HG02938 (cell line): ENCODE measurements around the gene ADPRS.

Source experiments
- ATAC-seq: cut with Tn5 transposase; IDR thresholded peaks from one replicate; pipeline ENCODE4 v1.9.1; 2021; ENCODE audit warnings: mild to moderate bottlenecking, moderate library complexity; ENCODE audit not compliant: unreplicated experiment

The ADPRS gene

DNA sequence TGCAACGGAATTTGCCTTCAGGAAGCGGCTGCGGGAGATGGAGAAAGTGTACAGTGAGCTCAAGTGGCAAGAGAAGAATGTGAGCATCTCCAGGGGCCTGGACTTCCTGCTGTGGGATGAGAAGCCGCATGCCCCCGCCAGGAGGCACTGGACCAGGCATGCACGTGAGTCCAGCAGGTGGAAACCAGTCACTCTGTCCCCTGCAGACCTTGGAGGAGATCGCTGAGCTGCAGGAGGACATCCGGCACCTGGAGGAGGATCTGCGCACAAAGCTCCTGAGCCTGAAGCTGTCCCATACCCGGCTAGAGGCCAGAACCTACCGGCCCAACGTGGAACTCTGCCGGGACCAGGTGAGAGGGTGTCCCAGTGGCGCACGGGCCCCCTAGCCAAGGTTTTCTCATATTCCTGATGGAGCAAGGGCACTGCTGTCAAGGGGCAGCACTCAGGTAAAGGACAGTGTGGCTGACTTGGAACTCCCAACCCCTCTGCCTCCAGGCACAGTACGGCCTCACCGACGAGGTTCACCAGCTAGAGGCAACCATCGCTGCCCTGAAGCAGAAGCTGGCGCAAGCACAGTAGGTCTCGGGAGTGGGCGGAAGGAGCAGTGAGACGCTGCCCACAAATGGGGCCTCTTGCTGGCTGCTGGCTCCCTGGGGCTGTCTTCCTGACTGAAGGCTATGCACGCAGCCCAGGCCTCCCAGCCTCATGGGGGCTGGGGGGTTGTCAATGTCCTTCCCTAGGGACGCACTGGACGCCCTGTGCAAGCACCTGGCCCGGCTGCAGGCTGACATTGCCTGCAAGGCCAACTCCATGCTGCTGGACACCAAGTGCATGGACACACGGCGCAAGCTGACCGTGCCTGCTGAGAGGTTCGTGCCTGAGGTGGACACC lies 1.2 kb upstream of the ADPRS start:
- no peak for ATAC-seq

DNA sequence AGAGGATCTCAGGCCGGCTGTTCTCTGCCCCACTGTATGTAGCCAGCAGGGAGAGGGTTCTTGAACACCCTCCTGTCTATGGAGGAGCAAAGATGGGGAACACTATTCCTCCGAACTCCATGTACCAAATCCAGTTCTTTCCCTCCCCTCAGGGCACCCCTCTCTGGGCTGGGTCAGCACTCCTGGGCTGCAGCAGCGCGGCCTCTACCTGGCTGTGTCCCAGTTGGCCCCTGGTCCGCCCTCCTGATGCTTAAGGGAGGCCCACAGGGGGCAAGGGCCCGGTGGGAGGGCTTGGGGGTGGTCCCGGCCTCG lies 471 bp upstream of the ADPRS start:
- no peak for ATAC-seq

DNA sequence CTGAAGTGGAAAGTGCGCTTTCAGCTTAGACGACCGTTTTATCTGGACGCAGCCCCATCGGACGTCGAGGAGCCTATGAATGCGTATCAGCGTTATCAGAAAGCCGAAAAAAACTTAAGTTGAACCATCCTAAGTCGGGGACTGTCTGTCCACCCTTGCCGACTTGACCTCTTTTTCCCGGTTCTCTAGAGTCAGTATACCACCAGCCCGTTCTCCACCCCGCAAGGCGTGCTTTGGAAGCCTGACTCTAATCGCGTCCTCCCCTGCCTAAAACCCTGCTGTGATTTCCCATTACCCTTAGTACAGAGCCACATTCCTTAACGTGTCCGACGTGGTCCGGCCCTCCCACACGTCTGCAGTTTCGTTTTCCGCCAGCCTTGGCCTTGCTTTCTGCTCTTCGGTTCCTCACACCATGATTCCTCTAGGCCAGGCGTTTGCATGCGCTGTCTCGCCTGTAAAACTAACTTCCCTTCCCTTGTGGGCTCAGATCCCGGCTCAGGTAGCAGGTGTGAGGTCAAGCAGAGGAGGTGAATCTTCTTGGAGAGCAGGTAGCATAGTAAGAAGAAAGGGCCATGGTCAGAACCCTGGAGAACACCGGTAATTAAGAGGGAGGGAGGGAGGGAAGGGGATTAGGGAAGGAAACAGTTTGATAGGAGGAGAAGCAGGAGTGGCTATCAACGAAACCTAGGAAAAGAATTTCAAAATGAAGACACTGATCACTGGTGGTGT lies 865 bp downstream of the ADPRS start:
- ATAC-seq = no peak

DNA sequence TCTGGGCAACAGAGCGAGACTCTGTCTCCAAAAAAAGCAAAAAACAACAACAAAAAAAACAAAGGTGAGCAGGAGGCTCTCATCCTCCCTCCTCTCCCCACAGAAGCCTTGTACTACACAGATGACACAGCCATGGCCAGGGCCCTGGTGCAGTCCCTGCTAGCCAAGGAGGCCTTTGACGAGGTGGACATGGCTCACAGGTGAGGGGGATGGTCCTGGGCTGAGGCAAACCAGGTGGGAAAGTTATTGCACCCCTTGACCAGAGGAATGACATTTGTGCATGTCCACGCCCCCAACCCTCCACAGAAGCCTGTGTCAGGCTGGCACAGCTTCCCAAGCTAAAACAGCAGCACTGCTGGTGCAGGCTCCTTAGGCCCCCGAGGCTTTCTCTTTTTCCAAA lies 2.4 kb downstream of the ADPRS start:
- ATAC-seq = no peak

DNA sequence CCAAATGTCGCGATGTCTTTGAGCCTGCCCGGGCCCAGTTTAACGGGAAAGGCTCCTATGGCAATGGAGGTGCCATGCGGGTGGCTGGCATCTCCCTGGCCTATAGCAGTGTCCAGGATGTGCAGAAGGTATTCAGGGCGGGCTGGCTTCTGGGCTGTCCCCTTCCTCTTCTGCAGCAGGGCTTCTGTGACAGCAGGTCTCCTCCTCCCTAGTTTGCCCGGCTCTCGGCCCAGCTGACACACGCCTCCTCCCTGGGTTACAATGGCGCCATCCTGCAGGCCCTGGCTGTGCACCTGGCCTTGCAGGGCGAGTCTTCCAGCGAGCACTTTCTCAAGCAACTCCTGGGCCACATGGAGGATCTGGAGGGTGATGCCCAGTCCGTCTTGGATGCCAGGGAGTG lies 3.0 kb downstream of the ADPRS start:
- no peak for ATAC-seq

DNA sequence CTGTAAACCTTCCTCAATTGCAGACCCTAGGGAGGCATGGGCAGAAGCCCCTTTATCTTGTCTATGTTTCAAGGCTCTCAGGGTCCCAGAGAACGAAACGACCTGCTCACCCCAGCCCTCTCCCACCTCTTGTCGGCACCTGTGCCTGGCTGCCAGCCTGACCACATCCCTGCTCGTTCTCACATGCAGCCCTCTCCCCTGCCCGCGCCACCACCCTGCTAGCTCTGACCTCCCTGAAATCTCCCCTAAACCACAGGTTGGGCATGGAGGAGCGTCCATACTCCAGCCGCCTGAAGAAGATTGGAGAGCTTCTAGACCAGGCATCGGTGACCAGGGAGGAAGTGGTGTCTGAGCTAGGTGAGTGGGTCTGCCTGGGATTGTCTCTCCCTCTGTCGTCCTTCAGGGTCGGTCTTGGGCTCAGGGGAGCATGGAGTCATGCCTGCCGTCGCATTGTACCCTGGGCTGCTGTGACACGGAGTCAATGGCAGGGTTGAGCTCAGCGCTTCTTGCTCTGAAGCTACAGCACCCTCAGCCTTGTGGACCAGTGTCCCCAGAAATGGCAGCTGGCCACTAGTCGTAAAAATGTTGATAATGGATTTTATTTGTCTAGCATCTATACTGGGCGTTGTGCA lies 3.6 kb downstream of the ADPRS start:
- ATAC-seq = no peak

DNA sequence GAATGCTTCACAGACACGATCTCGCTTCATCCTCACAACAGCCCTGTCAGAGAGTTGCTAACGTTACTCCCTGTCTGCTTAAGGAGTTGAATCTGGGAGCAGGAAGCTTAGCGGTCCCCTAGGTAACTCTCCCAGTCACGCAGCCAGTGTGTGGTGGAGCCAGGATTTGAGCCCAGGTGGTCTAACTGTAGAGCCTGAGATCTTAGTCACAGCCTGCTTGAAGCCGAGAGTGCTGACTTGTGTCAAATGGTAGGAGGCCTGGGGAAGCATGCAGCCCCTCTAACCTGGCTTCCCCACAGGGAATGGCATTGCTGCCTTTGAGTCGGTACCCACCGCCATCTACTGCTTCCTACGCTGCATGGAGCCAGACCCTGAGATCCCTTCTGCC lies 4.1 kb downstream of the ADPRS start:
- ATAC-seq = no peak

DNA sequence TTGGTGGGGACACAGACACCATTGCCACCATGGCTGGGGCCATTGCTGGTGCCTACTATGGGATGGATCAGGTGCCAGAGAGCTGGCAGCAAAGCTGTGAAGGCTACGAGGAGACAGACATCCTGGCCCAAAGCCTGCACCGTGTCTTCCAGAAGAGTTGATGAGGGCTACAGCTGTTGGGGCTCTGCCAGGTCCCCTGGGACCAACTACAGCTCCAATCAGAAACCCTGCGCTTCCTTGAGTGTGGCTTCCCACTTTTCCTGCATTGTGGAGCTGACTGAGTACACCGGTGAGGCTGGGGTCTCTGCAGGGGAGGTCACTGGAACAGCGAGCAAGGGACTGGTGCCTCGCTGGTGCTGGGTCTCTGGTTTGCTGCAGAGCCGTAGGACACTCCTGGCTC lies 4.5 kb downstream of the ADPRS start:
- no peak for ATAC-seq

DNA sequence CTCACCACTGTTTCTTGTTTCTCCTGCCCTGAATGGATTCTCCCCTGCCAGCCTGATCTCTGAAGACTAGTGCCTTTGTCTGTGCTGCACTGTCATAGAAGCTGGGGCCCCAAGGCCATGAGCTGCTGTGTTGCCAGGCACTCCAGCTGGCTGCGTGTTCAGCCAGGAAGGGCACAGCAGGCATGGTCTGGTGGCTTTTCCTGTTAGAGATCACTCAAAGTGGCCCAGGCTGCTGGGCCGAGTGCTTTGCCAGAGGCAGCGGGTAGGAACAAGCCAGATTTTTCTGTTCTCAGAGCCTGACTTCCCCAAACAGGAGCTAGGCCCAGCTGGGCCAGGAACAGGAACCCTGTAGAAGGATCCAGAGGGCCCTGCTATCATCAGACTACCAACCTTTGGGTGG lies 5.2 kb downstream of the ADPRS start:
- no peak for ATAC-seq

DNA sequence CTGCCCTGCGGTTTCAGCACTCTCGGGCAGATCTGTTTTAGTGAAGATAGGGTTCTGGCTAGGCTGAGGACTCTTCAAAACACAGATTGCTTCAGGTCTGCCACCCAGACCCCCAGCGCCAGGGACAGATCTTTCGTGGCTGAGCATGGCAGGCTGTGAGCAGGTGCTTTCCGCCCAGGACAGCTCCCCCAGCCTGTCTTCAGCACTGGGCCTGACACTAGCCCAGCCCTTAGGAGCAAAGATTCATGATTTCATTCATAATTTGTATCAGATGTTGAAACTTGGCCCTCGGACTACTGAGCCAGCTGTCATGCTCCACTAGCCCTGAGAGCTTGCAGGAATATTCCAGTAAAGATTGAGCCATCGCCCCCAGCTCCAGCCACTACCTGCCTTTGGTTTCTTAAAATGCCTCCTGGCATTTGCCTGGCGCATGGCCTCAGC lies 5.9 kb downstream of the ADPRS start:
- ATAC-seq = no peak

DNA sequence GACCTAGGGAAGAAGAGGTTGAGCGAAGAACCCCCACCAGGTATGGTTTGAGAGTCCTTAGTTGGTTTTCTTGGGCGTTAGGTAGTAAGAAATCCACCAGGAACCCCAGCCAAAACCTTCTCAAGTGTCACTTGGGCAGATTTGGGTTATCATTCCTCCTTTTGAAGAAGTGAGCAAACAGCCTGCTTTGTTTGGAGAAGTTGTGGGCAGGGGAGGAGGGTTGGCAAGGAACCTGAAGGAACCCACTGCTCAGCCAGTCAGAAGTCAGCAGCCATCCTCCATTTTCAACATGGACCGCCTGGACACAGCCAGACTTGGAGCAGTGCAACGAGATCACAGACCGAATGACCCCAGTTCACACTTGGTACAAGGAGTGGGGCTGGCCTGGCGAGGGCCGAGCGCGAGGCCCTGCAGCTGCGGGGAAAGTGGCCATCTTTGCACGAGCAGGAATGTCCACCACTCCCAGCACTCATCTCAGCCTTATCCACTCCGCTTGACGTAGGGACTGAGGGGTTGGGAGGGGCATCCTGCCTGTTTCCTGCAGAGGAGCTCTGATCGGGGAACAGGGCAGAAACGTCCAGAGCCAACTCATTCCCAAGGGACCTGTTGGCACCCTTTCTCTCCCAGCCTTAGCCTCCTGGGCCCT lies 7.2 kb downstream of the ADPRS start:
- ATAC-seq = no peak

DNA sequence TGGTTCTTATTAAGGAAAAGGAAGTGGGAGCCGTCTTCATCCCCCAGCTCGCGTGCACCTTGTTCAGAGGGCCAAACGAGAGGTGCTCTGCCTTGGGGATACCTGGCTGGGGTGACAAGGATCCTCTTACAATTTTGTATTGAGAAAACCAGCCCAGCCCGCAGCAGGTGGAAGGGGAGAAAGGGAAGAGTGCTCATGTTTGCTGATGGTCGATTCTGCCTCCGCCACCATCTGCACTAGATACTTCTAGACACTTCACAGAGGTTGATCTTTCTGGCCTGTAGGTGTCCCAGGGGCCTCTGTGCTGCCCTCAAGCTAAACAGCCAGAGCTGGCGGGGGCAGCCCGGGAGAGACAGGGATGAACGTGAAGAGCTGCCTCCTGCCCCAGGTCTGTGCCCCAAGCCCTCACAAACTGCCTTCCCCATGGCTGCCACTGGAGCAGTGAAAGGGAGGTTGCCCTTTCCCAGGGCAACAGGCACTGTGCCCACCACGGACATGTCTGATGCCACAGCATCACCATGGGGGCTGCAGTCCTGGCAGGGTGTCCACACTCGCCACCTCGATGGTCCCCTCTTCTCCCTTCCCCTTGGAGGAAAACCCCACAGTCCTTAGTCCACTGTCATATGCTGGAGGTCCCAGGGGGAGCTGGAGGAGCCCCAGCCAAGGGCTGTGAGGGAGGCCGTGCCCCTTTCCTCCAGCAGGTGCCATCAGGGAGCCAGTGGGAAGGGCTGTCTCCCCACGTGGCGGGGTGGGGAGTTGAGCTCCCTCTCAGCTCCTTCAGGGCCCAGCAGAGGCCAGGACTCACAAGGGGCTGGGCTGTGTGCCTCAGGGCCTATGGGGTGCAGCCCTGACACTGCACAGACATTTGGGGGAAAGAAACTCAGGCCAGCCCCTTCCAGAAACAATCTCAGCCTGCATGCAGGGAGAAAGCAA lies 8.1 kb downstream of the ADPRS start:
- ATAC-seq = no peak

DNA sequence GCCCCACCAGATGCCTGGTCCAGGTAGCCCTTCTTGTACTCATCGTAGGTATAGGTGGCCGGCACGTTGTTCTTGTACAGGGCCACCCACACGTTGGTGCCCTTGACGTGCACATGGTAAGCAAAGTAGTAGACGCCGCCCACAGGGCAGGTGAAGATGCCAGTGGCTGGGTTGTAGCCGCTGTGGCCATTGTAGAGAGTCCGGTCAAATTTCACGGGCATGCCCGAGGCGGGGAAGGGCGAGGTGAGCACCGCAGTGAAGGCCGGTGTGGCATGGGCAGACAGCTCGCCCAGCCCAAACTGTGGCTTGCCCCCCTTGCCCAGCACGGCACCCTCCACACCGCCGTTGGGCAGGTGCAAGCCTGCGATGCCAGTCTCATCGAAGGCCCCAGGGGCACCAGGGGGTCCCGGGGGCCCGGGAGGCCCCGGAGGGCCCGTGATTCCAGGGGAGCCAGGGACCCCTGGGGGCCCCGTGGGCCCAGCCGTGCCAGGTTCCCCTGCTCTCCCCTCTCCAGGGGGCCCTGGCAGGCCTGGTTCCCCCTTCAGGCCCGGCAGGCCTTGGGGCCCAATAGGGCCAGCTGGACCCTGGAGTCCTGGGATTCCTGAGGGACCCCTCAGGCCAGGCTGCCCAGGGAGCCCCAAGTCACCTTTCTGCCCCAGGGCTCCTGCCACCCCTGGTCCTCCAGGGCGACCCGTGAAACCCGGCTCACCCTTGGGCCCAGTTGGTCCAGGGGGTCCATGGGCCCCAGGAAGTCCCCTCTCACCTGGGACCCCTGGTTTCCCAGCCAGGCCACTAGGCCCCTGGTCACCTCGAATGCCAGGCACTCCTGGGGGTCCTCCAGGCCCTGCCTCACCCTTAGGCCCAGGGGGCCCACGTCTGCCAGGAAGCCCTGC lies 9.2 kb downstream of the ADPRS start:
- ATAC-seq = no peak

DNA sequence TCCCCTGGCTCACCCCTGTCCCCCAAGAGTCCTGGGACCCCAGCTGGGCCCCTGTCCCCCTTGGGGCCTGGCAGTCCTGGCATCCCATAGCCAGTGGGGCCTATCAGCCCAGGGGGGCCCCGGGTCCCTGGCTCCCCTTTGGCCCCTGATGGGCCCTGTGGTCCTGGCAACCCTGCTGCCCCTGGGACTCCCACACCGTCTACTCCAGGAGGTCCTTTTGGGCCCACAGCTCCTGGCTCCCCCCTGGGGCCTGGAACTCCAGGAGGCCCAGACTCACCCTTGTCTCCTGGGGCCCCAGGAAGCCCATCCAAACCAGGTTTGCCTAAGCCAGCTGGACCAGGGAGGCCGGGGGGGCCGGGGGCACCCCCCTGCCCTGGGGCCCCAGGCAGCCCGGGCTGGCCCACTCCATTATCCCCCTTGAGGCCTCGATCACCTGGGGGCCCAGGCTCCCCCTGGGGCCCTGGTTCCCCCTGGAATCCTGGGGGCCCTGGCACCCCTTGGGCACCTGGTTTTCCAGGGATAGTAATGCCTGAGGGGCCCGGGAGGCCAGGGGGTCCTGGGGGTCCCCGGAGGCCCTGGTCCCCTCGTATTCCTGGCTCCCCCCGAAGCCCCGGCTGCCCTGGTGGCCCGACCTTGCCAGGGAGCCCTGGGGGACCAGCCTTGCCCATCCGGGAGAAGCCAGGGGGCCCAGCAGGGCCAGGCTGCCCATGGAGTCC lies 10.1 kb downstream of the ADPRS start:
- no peak for ATAC-seq

DNA sequence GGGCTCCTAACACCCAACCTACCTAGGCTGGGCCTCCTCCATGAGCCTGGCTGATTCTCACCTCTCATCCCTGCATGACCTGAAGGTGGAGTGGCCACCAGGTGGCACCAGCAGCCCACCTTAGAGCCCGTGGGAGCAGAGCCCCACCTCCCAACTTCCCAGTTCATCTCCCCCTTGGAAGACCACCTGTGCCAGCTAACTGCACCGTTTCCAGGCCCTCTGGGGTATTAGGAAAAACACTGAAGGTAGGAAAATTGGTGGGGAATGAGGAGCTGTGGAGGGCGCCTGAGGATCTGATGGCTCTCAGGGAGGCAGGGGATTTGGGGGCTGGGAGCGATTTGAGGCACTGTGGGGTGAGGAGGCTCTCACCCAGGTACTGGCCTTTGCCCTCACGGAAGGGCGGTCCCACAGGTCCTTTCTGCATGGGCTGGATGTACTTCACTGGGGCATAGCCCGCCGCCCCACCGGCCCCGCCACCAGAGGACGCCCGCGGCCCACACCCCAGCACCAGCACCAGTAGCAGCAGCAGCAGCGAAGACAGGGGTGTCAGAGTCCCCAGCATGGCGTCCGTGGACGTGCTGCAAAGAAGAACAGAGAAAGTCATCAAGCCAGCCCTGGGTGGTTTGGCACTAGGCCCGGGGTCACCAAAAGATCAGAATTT lies 11.1 kb downstream of the ADPRS start:
- ATAC-seq = no peak

DNA sequence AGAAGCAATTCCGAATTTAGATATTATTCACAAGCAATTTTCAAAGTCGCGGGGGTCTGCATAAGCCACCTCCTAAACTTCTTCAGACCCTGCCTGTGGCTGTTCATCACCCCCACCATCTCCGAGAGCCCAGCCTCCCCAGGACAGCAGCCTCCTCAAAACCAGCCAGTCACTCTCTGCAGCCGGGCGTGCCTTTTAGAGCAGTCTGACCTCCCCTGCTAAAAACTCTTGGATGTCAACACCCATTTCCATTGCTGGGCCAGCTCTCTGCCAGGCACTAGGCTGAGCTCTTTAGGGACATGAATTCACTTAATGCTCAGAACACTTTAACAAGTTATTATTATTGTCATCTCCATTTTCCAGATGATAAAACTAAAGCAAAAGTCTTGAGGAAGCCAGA lies 11.7 kb downstream of the ADPRS start:
- ATAC-seq = no peak

DNA sequence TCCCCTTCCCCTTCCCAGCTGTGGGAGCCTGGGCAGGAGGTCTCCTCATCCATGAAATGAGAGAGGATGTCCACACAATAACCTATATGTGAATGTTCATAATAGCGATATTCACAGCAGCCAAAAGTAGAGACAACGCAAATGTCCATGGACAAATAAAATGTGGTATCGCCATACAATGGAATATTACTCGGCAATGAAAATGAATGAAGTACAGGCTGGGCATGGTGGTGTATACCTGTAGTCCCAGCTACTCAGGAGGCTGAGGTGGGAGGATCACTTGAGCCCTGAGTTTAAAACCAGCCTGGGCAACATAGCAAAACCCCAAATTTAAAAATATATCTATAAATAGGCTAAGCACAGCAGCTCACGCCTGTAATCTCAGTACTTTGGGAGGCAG lies 12.9 kb downstream of the ADPRS start:
- no peak for ATAC-seq

DNA sequence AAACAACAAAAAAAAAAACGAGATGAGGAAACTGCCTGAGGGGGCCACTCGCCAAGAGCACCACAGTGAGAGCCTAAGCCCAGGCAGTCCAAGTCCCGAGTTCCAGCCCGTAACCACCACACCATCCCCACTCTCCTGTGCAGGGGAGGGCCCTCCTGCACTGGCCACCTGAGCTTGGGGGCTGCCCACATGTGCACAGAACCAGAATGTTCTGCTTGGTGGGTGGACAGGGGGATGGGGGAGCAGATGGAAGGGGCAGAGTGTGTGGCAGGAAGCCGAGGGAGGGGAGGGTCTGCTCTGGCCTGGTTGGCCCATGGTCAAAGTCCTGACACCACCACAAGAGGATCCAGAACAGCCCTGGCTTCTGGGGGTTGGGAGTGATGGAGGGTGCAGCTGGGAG lies 17.6 kb downstream of the ADPRS start:
- no peak for ATAC-seq
